Eye (tissue), 1 donor: ENCODE measurements around the gene NCOA3.
A peak's percentile ranks its signal among the peaks of the same experiment; 100 is the strongest.

ENCODE experiments used
- DNase-seq: peaks from one replicate; pipeline ENCODE4 v3.0.0-alpha.2; 2015

Gene NCOA3

GRCh38 chr20:47687095-47687987 is 185.7 kb downstream of the NCOA3 start:
- DNase-seq: no peak

GRCh38 chr20:47688385-47689381 is 187.0 kb downstream of the NCOA3 start:
- DNase-seq: no peak

- no peak for DNase-seq
These were observed 188.0 kb downstream of the NCOA3 start for GRCh38 chr20:47689731-47690130.

GRCh38 chr20:47691625-47692024 is 189.9 kb downstream of the NCOA3 start:
- peak; percentile 63 for DNase-seq

GRCh38 chr20:47694021-47694818 is 192.5 kb downstream of the NCOA3 start:
- no peak for DNase-seq

- no peak for DNase-seq
These were observed 195.2 kb downstream of the NCOA3 start for GRCh38 chr20:47696856-47697255.

- no peak for DNase-seq
These were observed 196.5 kb downstream of the NCOA3 start for GRCh38 chr20:47698142-47698541.

- no peak for DNase-seq
These were observed 198.1 kb downstream of the NCOA3 start for GRCh38 chr20:47699818-47700217.

- no peak for DNase-seq
These were observed 198.6 kb downstream of the NCOA3 start for GRCh38 chr20:47700327-47700726.

GRCh38 chr20:47701612-47702011 is 199.9 kb downstream of the NCOA3 start:
- DNase-seq: no peak

- DNase-seq: no peak
These were observed 202.1 kb downstream of the NCOA3 start for GRCh38 chr20:47703748-47704147.

GRCh38 chr20:47704746-47705496 is 203.2 kb downstream of the NCOA3 start:
- DNase-seq: no peak

- DNase-seq: no peak
These were observed 203.8 kb downstream of the NCOA3 start for GRCh38 chr20:47705497-47705856.

GRCh38 chr20:47706345-47706744 is 204.7 kb downstream of the NCOA3 start:
- no peak for DNase-seq
